A204.1 (cell line): ENCODE measurements around the gene YWHAQ.
"Not testable (repeated sequence)": the region's sequence is repeated elsewhere in the genome, so short reads cannot be mapped to it uniquely, and the experiment has no call there.

ENCODE experiments used
- FAIRE-seq: peaks from 2 replicates; lab custom pipeline; 2012; peaks lifted over from hg19 to GRCh38; lab: Jason Lieb, UNC

YWHAQ gene

DNA sequence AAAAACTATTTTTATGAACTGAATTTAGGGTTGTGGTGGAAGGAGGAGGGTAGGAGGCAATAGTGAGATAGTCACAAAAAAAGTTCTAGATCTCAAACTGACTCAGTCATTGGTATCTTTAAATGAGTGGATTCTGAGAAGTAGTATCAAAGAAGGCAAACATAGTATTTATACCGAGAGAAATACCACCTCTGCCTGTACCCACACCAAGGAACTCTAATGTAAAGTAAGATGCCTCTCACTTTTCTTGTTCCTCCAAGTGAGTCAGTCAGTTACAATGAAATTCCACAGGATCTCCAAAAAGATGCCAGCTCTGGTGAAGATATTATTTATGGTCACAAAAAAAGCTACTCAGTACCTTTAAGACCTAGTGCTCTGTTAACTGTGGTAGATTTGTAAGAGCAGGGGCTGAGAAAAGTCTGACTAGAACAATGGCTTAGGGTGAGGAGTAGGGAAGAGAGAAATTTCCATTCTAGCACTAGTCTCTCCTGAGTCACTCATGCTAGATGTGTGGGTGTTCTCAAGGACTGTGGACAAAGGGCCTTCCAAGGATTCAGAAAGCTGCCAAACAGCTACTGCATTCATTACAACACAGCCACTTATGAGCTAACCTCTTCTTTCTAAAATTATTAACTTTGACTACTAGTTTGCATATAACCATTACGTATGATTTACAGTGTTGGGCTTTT, 36.3 kb downstream of the YWHAQ start:
- no peak for FAIRE-seq

DNA sequence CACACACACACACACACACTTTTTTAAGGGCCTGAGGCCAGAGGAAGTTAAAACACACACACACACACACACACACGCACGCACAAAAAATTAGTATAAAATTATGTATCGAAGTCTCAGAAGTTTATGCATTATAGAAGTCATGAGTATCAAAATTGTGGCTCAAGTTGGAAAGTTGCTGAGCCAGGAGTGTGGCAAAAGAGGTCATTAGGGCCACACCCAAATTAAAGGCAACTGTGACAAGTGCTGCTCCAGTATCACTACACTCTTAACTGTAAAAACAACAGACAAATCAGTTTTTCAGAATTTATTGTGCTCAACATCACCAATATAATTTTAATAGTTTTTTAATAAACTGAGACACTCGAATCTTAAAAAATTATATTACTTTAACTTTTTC, 36.9 kb downstream of the YWHAQ start:
- FAIRE-seq: no peak

GRCh38 chr2:9592699-9593098, 38.1 kb downstream of the YWHAQ start:
- no peak for FAIRE-seq

DNA sequence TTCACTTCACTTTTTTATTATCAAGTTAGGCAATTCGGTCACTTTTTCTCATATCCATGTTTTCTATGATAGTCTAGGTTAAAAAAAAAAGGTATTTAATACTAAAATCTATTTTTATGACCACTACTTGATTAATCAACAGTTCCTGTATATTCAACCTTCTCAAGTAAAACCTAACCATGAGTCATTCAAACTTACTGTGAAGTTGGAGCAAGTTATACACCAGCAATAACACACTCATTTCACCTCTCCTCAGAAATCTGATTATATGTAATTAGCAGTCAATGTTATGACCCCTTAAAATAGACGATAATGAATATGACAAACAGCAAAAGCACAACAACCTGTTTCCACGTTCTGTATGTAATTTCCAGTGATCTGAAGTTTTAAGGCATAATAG, 40.2 kb downstream of the YWHAQ start:
- FAIRE-seq: no peak

GRCh38 chr2:9586465-9586864, 44.3 kb downstream of the YWHAQ start:
- FAIRE-seq: no peak

GRCh38 chr2:9585486-9585885, 45.3 kb downstream of the YWHAQ start:
- no peak for FAIRE-seq

- FAIRE-seq: not testable (repeated sequence)
These were observed 45.9 kb downstream of the YWHAQ start for GRCh38 chr2:9584902-9585301.

DNA sequence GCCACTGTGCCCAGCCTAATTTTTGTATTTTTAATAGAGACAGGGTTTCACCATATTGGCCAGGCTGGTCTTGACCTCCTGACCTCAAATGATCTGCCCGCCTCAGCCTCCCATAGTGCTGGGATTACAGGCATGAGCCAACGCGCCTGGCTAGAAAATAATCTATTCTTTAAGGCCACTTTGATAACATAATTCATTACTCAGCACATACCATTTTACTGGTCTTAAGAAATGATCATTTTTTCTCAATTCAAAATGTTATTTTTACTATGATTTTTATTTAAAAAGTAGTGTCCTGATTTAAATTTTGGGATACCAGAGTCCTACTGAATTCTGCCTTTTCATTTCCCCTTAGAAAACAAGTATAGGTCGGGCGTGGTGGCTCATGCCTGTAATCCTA, 48.2 kb downstream of the YWHAQ start:
- no peak for FAIRE-seq

DNA sequence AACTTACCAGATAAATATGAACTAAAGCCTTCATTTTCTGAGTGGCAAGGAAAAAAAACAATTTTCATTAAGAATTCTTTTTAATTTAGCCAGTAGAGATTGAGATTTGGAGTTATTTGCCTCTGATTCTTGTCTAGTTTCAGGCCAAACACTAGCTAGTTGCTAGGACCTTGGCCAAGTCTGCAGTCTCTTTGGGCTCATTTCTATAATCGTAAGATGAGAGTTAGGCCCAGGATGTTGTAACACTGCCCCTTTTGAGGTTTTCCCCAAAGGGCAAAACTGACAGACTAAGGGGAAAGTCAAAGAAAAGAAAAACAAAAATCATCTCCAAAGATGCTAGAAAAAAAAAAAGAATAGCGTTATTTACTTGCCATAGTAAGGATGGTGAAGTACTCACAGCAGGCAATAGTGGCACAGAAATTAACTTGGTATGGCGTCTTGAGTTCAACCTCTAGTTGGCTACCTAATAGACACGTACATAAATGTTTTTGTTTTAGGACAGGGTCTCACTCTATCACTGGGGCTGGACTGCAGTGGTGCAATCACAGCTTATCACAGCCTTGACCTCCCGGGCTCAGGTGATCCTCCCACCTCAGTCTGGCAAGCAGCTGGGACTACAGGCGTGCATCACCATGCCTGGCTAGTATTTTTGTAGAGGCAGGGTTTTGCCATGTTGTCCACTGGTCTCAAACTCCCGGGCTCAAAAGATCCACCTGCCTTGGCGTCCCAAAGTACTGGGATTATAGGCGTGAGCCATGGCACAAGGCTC, 52.1 kb downstream of the YWHAQ start:
- no peak for FAIRE-seq

- no peak for FAIRE-seq
These were observed 56.5 kb downstream of the YWHAQ start for GRCh38 chr2:9574331-9574730.

DNA sequence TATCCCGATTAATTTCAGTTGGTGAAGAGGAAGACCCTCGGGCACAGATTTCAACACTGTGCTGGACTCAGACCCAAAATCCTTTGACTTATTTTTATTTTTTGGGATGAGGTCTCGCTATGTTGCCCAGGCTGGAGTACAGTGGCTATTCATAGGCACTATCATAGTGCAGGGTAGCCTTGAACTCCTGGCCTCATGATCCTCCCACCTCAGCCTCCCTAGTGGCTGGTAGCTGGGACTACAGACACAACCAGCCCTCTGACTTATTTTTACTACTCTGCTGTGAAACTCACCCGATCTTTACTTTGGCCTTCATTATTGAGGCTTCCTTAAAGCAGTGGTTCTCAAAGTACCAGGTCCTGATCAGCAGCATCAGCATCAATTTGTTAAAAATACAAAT, 57.0 kb downstream of the YWHAQ start:
- no peak for FAIRE-seq

DNA sequence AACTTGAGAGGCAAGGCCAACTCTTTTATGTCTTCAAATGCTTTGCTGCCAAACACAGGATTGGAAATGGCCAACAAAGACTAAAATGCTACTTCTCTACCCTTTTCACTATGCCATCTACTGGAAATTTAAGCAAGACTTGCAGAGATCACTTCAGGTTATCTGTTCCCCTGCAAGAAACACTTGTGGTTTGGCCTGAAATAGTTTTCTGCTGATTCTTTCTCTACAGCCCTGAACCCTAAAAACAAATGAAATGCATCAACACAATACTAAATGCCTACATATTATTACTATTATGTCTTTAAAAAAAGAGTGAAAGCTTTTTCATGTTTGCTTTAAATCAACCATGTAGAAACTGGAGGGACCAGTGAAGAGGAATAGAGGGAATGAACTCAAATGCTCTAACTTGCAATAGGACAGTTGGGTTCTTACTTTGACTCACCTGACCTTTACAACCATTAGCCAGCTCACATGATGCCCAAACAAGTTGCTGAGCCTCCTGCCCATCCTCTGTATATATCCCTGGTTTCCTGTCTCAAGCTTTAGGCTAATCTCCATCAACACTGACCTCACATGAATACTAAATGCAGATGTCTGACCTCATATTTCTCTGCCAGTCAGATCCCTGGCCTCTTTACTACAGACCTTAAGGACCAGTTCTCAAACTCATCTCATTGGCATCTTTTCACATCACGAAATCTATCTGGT, 57.6 kb downstream of the YWHAQ start:
- no peak for FAIRE-seq

DNA sequence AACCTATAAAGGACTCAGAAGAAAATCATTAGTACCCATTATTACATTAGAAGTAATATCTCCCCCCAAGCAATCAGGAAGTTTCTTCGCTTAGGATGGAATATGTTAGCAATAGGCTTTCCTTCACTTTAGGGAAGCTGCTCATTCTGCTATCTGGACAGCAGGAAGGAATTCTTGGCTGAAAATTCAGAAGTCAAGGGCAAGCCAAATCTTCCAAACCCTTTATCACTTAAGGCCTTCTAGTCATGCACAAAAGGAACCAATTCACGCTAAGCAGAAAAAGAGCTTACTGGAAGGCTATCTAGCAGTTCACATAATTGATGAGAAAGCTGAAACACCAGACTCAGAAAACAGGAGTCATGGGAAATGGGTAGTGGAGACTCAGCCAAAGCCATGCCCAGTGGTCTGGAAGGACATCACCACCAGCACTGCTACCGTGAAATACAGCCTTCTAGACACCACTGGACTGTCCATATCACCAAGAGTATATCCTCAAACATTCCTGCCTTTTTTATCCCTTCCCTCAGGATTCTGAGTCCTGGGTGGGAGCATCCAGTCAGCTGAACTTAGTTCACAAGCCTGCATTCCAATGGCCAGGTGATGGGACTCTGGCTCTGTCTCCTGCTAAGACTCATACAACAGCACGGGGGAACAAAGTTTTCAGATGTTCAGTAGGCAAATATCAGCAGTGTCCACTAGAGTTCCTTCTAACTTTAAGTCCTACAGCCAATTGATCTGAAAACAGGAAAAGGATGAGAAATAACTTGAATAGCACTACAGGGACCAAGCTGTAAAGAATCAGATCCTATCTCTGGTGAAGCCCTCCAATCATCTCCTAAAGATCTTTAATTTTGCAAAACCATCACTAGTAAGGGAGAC, 60.4 kb downstream of the YWHAQ start:
- FAIRE-seq: no peak

GRCh38 chr2:9565436-9566153, 65.2 kb downstream of the YWHAQ start:
- no peak for FAIRE-seq

GRCh38 chr2:9560628-9561027, 70.2 kb downstream of the YWHAQ start:
- FAIRE-seq: no peak

DNA sequence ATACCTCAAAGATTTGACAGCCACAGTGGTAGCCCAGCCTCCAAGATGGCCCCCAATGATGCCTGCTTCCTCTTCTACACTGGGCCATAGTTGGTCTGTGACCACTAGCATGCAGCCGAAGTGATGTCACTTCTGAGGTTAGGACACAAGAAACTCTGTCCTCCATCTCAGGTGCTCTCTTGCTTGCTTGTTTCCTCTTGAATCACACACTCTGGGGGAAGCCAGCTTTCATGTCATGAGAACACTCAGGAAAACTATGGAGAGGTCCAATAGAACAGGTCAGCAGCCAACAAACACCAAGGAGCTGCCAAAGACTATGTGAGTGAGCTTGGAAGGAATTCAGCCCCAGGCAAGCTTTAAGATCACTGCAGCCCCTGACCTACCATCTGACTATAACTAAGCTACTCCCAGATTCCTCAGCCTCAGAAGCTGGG, 71.8 kb downstream of the YWHAQ start:
- no peak for FAIRE-seq

GRCh38 chr2:9556121-9556743, 74.6 kb downstream of the YWHAQ start:
- FAIRE-seq: no peak

GRCh38 chr2:9555297-9556120, 75.3 kb downstream of the YWHAQ start, which contains the start of gene ADAM17:
Gene ADAM17, minus strand, starts transcription at chr2:9555830. Its CDS starts 225 bp downstream, at chr2:9555605.
- no peak for FAIRE-seq

- no peak for FAIRE-seq
These were observed 75.9 kb downstream of the YWHAQ start for GRCh38 chr2:9554921-9555296.
